Stimulated activated CD8-positive, alpha-beta memory T cell treated with anti-CD3 and anti-CD28 coated beads, Interleukin-7, amount 100 ng/mL, for 1 hour (primary cell): Measurements from ENCODE around the gene RCC2.

Experiments used
- DNase-seq, 2 donors: peaks; one replicate each; pipeline ENCODE4 v3.0.0-alpha.2; 2020; ENCODE audit warnings: low read depth in 2 of 2

The RCC2 gene

GRCh38 chr1:17442841-17443240 lies 3.4 kb upstream of the RCC2 start:
- DNase-seq: no peak

DNA sequence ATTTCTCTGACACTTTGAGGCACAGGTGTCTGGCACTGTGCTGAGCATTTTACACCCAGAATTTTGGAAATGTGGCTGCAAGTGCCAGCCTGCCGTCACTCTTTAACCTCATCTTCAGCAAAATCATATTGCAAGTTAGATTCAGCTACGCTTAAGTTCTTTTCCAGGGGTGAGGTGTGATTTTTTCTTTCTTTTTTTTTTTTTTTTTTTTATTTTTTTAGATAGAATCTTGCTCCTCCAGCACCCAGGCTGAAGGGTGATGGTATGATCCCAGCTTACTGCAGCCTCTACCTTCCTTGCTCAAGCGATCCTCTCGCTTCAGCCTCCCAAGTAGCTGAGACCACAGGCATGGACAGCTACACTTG lies 2.5 kb upstream of the RCC2 start:
- DNase-seq: no peak

DNA sequence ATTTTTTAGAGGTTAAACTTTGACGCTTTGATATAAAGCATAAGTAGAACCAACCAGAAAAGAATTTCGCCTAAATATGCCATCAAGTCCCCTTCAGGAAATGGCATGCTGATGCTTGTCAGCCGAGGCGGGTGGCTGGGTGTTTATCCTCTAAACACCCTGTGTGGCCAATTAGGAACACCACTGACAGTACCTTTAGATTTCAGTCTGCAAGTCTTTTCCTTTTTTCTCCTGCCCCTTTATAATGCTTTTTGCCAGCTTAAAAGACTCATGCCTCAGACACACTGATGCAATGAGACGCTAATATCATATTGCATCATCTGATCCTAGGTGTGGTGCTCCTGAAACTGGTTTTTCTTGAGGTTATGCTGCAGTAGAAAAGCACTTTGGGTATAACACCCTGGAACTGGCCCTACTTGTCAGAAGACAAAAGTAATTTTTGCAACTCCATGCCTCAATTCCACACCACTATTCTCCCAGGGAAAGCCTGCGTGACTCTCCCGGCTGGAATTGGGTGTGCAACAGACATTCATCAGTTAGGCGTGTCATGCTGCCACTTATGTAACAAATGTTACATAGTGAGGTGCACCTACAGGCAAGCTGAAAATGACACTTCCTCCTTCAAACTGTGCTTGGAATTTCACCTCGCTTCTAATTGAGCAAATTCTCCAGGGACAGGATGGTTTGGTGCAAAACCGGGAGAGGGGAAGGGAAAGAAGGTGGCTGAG lies 2.0 kb upstream of the RCC2 start:
- DNase-seq: no peak

DNA sequence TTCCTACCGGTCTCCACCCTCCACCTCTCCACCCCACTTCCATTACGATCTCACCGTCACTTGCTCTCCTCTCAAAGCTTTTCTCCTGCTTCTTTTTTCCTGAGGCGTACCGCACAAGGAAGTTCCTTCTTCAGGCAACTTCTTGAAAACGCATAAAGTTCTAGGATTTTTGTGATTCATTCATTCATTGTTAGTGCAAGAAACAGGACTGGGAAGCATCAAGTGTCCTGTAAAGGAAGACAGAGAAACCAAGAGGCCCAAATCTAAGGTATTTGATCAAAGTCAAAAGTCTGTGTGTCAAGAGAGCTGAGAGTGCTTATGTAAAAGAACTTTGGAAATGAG lies 1.3 kb upstream of the RCC2 start:
- no peak for DNase-seq

- DNase-seq: no peak
Observed at GRCh38 chr1:17440074-17440826, 773 bp upstream of the RCC2 start.

GRCh38 chr1:17438318-17439249 lies 893 bp downstream of the RCC2 start:
- peak; percentile 32 to 37 for DNase-seq

GRCh38 chr1:17437580-17438317 lies 1.7 kb downstream of the RCC2 start:
- peak in 1 of 2 donors; percentile 27 for DNase-seq

DNA sequence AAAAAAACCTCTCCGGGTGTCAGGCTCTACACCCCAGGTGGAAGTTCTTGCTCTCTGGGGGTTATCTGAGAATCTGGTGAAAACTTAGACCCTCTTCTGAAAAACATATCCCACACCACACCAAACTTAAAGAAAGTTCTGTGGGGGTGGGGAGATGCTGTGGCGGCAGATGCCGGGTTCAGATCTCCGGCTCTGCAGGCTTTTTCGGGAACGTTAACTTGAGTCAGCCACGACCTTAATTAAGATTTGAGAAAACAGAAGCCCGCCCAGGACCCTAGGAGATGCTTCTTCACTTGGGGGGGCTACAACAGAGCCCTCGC lies 2.3 kb downstream of the RCC2 start:
- no peak for DNase-seq

GRCh38 chr1:17436380-17437174 lies 2.9 kb downstream of the RCC2 start:
- DNase-seq: no peak

DNA sequence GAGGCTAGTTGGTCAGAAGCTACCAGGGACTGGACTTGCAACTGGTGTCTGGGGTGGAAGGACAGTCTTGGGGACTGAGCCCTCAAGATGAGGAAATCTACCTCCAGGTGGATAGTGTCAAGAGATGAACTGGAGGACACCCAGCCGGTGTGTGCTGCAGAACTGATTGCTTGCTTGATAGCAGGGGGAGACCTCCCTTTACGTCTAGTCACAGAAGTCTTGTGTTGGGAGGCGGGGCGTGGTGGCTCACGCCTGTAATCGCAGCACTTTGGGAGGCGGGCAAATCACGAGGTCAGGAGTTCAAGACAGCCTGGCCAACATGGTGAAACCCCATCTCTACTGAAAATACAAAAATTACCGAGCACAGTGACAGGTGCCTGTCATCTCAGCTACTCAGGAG lies 4.9 kb downstream of the RCC2 start:
- no peak for DNase-seq

DNA sequence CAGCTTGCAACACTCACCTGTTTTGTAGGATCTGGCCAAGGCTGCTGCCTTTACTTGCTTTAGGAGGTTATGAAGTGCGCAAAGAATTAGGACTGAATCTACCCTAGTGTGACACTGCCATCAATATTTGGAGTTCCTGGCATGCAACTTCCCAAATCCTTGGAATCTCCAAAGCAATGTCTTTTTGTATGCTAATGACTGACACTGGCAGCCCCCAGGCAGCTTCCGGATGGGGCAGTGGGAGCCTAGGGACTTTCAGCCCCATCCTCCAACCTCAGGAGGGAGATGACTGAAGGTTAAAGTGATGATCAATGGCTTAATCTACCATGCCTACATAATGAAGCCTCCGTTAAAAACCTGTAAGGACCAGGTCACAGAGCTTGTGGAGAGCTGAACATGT lies 5.5 kb downstream of the RCC2 start:
- DNase-seq: no peak

GRCh38 chr1:17433261-17433660 lies 6.2 kb downstream of the RCC2 start:
- no peak for DNase-seq

DNA sequence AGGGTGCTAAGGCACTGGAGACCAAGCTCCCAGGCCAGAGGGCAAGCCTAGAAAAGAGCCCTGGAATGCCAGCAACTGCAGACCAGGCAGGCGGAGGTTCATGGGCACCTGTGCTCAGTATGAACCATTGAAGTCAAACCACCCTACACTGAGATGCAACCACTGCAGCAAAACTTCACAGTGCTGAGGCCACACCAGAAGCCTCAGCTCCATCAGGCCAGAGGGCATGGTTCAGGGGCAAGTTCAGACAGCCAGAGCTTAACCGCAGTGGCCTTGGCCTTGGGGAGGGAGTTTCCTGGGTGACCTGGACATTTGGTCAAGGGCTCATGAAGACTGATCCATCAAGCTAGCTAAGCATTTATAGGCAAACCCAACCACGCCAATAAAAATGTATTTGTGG lies 7.1 kb downstream of the RCC2 start:
- DNase-seq: no peak

DNA sequence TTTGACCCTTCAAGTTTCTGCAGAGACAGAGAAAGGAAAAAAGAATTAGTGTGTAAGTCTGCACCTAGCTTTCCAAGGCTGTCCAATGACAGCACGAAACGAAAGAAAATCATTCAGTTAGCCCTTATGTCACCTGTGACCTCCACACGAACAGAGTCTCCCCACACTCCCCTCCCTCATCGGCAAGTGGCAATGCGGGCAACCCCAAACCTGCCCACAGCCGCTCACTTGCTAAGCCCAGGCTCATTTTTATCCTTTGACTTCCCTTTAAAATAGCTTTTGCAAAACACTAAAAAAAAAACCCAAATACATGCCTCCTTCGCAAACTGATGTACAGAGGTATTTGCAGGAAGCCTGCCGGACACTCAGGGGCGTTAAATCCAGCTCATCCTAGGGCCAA lies 10.3 kb downstream of the RCC2 start:
- DNase-seq: no peak

DNA sequence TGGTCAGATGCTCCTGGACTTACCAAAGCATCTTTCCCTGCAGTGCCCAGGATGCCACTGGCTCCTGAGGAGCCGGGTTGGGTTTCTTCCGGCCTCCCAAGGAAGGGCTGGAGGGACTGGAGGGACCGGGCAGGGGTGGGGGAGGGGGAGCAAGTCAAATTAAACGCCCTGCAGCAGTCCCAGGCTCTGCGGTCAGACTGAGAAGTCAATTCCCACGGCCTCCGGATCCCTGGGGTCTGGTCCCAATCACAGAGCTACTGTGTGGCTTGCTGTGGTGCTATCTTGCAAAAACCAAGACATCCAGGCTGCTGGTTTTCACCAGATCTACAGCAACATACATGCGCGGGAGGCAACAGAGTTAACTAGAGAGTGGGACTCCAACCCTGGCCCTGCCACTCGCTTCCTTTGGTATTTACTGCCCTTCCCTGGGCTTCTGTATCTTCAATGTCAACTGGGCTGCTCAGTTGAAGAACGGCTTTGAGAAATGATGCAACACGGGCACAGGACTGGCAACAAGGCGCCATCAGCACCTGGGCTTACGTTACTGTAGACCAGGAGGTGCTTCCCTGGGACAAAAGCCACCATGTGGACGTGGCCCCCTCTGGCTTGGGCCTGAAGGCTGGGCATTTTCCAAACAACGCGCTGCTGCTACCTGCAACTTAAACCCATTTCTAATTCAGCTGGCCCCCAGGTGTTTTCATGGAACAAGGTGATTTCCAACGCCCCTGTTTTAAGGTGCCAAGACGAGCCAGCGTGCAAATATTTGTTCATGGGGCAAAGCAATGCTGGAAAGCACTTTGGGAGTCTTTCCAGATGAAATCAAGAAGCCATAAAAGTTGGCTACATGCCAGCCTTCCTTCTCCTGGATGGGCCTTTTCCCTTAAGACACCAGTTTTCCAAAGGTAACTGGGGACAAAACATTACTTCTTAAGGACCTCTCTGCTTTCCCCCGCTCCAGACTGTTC lies 11.5 kb downstream of the RCC2 start:
- DNase-seq: no peak

GRCh38 chr1:17425806-17426600 lies 13.5 kb downstream of the RCC2 start:
- DNase-seq: no peak

DNA sequence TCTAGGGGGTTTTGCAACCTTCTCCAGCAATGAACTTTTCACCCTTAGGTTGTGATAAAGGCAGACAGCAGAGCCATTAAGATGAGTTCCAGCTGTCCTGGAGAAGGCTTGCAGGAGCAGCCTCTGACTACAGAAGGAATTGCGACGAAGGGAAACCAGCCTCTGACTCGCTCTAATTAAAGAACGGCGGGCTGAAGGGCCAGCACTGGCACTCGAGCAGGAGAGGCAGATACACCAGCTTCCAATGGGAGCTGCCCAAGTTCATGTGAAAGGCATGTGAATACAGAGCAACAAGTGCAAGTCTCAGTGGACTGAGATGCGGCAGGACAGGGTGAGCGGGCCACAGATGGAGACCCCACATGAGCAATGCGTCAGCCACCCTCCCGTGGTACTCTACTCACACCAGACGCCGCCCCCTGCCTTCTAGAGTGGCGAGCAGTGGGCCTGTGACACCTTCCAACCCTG lies 15.7 kb downstream of the RCC2 start:
- DNase-seq: no peak

DNA sequence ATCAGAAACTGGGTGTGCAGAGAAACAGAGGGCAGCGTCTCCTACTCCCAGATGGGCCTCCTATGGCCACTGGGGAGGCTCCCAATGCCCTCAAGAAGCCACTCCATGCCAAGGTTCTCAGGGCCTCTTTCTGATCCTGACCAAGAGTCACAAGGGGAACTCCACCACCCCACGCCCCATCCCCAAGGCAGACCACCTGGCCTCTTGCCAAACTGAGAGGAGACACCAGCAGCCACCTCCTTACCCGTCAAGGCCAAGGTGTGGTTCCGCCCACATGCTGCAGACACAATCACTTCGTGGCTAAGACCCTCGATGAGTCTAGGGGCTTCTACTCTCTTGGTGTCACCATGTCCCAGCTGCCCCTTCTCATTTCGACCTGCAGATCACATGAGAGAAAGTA lies 17.0 kb downstream of the RCC2 start:
- DNase-seq: no peak

DNA sequence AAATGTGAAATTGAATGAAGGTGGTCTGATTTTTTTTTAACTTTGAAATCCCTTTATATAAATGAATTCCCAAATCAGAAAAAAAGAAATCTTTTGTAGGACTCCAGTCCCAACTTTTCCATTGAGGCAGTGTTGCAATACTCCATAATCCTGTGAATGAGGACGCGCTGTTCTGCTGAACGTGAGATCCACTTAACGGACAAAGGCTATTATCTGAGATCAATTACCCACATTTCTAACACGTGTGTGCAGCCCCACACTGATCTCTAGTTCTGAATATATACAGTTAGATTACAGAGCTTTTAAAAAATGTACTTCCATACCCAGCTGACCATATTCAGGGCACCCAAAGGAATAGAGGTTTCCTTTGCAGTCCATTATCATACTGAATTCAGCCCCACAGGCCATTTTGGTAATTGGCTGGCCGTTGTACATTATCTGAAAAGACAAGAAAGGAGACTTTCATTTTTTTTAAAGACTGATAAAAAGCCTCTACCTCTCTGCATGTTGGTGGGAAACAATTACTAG lies 19.0 kb downstream of the RCC2 start:
- no peak for DNase-seq
